HCT116 (cell line): ENCODE results near the gene FST. TPM values are rescaled to one million over a fixed set of nuclear protein-coding genes. Genes with fewer than 3 reads are reported as not detected.

Experiments used
- ATAC-seq: fragments of 200-7000 bp; cut with Tn5 transposase; 2 replicates; pipeline ENCODE4 v1.9.1; 2020; ENCODE audit warnings: mild to moderate bottlenecking, moderate library complexity
- BruUV-seq: library from RNA; stranded (reverse); fragments of 400-500 nt; replicated peaks from 2 replicates; lab custom pipeline; 2021; lab: Mats Ljungman, UMichigan
- CTCF ChIA-PET: fragments of 300-600 bp; sonication (Branson Sonifier 250); formaldehyde crosslinking; loops from one replicate; lab custom pipeline; 2021; ENCODE audit warnings: antibody characterized with exemption; lab: Charles Lee
- POLR2A ChIA-PET: fragments of 300-600, 350-600 bp; sonication (Branson Sonifier 250); formaldehyde crosslinking; loops from one replicate; lab custom pipeline; 2021; ENCODE audit warnings: antibody characterized with exemption; lab: Charles Lee
- RAD21 ChIA-PET, 2 experiments: fragments of 300-600 bp; sonication (Branson Sonifier 250); formaldehyde crosslinking; loops; one replicate each; lab custom pipeline; 2023; ENCODE audit warnings: low total read pairs in 2 of 2; ENCODE audit not compliant: uncharacterized antibody in 2 of 2, unreplicated experiment in 2 of 2, low non-redundant PET in 1 of 2; lab: Charles Lee
- DNase-seq: peaks from one replicate; pipeline ENCODE4 v3.0.0-alpha.2; 2010; ENCODE audit warnings: low read depth, low spot score
- H2AFZ ChIP-seq: fragments of 200-600 bp; shearing (Covaris generic), sonication (generic); 2 replicates; pipeline ENCODE4 v1.6.1; 2017; ENCODE audit warnings: low read depth, mixed run types, mixed read lengths, antibody characterized with exemption, low read length; ENCODE audit not compliant: poor library complexity, severe bottlenecking
- H3K27ac ChIP-seq: 2 replicates; pipeline ENCODE4 v1.5.1; 2012; ENCODE audit warnings: low read depth, low read length
- H3K27me3 ChIP-seq: fragments of 200-600 bp; sonication (generic); 2 replicates; pipeline ENCODE4 v1.6.1; 2016; ENCODE audit warnings: mixed run types, low read length, mixed read lengths; ENCODE audit not compliant: insufficient read depth
- H3K36me3 ChIP-seq, 2 experiments: fragments of 200-500 bp in 1 of 2; fragments of 200-600 bp in 1 of 2; sonication (Bioruptor generic) in 1 of 2; sonication (generic) in 1 of 2; 2 replicates each; pipeline versions ENCODE4 v1.5.1 to v1.6.1; 2014 to 2016; ENCODE audit warnings: low read length in 2 of 2, inconsistent platforms in 1 of 2, mixed read lengths in 1 of 2, mixed run types in 1 of 2; ENCODE audit not compliant: insufficient read depth in 2 of 2, control insufficient read depth in 1 of 2
- H3K4me1 ChIP-seq, 2 experiments: fragments of 200-600 bp in 1 of 2; sonication (generic) in 1 of 2; 2 replicates each; pipeline versions ENCODE4 v1.5.1 to v1.6.1; 2012 to 2017; ENCODE audit warnings: low read length in 2 of 2, inconsistent platforms in 1 of 2, mild to moderate bottlenecking in 1 of 2, mixed read lengths in 1 of 2, mixed run types in 1 of 2, moderate library complexity in 1 of 2; ENCODE audit not compliant: insufficient read depth in 2 of 2, control insufficient read depth in 1 of 2
- H3K4me2 ChIP-seq: fragments of 200-600 bp; sonication (generic); 2 replicates; pipeline ENCODE4 v1.6.1; 2017; ENCODE audit warnings: mixed run types, low read length, mixed read lengths
- H3K4me3 ChIP-seq, 2 experiments: fragments of 200-600 bp in 1 of 2; sonication (generic) in 1 of 2; replicated peaks in 1 of 2; 2 replicates each; pipeline ENCODE4 v1.5.1; 2011 to 2016; ENCODE audit warnings: low read length in 2 of 2, control low read depth in 1 of 2, low read depth in 1 of 2, mild to moderate bottlenecking in 1 of 2, mixed read lengths in 1 of 2, mixed run types in 1 of 2
- H3K79me2 ChIP-seq: fragments of 200-600 bp; sonication (generic); 2 replicates; pipeline ENCODE4 v1.6.1; 2017; ENCODE audit warnings: mild to moderate bottlenecking, mixed run types, low read length, moderate library complexity, mixed read lengths; ENCODE audit not compliant: insufficient read depth
- H3K9ac ChIP-seq: fragments of 200-600 bp; sonication (generic); 2 replicates; pipeline ENCODE4 v1.6.1; 2016; ENCODE audit warnings: low read length, mixed read lengths
- H3K9me2 ChIP-seq: fragments of 200-600 bp; sonication (generic), shearing (Covaris generic); 2 replicates; pipeline ENCODE4 v1.6.1; 2017; ENCODE audit warnings: mixed run types, mild to moderate bottlenecking, moderate library complexity; ENCODE audit not compliant: insufficient read depth
- H3K9me3 ChIP-seq, 2 experiments: fragments of 200-500 bp in 1 of 2; fragments of 200-600 bp in 1 of 2; sonication (Bioruptor generic) in 1 of 2; sonication (generic) in 1 of 2; 2 replicates each; pipeline ENCODE4 v1.6.1; 2014 to 2017; ENCODE audit warnings: low read length in 2 of 2, mixed read lengths in 2 of 2, inconsistent platforms in 1 of 2, low read depth in 1 of 2, mild to moderate bottlenecking in 1 of 2, mixed run types in 1 of 2, moderate library complexity in 1 of 2; ENCODE audit not compliant: control insufficient read depth in 1 of 2, insufficient read depth in 1 of 2
- H4K20me1 ChIP-seq: fragments of 200-600 bp; sonication (generic), shearing (Covaris generic); 2 replicates; pipeline ENCODE4 v1.6.1; 2017; ENCODE audit warnings: mixed run types, mild to moderate bottlenecking, moderate library complexity; ENCODE audit not compliant: insufficient read depth
- EGR1 ChIP-seq: IDR thresholded peaks from 2 replicates; pipeline ENCODE4 v1.6.1; 2012; ENCODE audit warnings: low read depth
- EZH2 ChIP-seq: fragments of 200-600 bp; sonication (generic); IDR thresholded peaks from 2 replicates; pipeline ENCODE4 v1.6.1; 2017; ENCODE audit warnings: antibody characterized with exemption, mixed run types
- JUND ChIP-seq: IDR thresholded peaks from 2 replicates; pipeline ENCODE4 v1.6.1; 2012
- RAD21 ChIP-seq: IDR thresholded peaks from 2 replicates; pipeline ENCODE4 v1.6.1; 2012; ENCODE audit warnings: low read depth, mild to moderate bottlenecking
- ZNF274 ChIP-seq: fragments of 200-500 bp; sonication (Bioruptor generic); IDR thresholded peaks from 2 replicates; pipeline ENCODE4 v1.6.1; 2014; ENCODE audit warnings: mild to moderate bottlenecking, low read depth, low read length, inconsistent platforms
- intact Hi-C: fragments of 100-400 bp; cut with micrococcal nuclease; formaldehyde crosslinking; loops from 2 replicates; pipeline ENCODE4 v1.10.0; 2022
- total RNA-seq: library from RNA; stranded (reverse); gene quantifications from one replicate; pipeline ENCODE4 v1.2.1, GENCODE V29; 2021; ENCODE audit not compliant: unreplicated experiment
- TF ChIP-seq, protein P1 (sequence below): IDR thresholded peaks from 2 replicates; pipeline ENCODE4 v1.6.1; 2012; ENCODE audit warnings: low read depth
- TF ChIP-seq, protein P2 (sequence below): IDR thresholded peaks from 2 replicates; pipeline ENCODE4 v1.6.1; 2011; ENCODE audit warnings: mild to moderate bottlenecking, low read length, moderate library complexity; ENCODE audit not compliant: insufficient replicate concordance; ENCODE audit errors: extremely low read depth

Gene FST
- total RNA-seq, 1 experiment from 2014 or later = 0.34 TPM

- TF ChIP-seq, protein P1, sequence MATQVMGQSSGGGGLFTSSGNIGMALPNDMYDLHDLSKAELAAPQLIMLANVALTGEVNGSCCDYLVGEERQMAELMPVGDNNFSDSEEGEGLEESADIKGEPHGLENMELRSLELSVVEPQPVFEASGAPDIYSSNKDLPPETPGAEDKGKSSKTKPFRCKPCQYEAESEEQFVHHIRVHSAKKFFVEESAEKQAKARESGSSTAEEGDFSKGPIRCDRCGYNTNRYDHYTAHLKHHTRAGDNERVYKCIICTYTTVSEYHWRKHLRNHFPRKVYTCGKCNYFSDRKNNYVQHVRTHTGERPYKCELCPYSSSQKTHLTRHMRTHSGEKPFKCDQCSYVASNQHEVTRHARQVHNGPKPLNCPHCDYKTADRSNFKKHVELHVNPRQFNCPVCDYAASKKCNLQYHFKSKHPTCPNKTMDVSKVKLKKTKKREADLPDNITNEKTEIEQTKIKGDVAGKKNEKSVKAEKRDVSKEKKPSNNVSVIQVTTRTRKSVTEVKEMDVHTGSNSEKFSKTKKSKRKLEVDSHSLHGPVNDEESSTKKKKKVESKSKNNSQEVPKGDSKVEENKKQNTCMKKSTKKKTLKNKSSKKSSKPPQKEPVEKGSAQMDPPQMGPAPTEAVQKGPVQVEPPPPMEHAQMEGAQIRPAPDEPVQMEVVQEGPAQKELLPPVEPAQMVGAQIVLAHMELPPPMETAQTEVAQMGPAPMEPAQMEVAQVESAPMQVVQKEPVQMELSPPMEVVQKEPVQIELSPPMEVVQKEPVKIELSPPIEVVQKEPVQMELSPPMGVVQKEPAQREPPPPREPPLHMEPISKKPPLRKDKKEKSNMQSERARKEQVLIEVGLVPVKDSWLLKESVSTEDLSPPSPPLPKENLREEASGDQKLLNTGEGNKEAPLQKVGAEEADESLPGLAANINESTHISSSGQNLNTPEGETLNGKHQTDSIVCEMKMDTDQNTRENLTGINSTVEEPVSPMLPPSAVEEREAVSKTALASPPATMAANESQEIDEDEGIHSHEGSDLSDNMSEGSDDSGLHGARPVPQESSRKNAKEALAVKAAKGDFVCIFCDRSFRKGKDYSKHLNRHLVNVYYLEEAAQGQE = no peak
- TF ChIP-seq EZH2 = no peak
- TF ChIP-seq RAD21 = no peak
- no peak for TF ChIP-seq ZNF274
- no peak for TF ChIP-seq EGR1
- TF ChIP-seq JUND = no peak
These were observed 26.6 kb downstream of the FST start (continued) for GRCh38 chr5:53507013-53507412.

- no peaks in the 10 kb centered on the region for H3K4me1 ChIP-seq
- POLR2A ChIA-PET = no interaction called here
- no peaks in the 10 kb centered on the region for H4K20me1 ChIP-seq
- ATAC-seq = no peak
- H3K4me2 ChIP-seq = no peak overlapping the region
- RAD21 ChIA-PET = no interaction called here
- no peak overlapping the region for H3K4me3 ChIP-seq
- H3K79me2 ChIP-seq = no peaks in the 10 kb centered on the region
- intact Hi-C loops = no loop called here
- H3K9ac ChIP-seq = no peak overlapping the region
- no peaks in the 10 kb centered on the region for H3K27me3 ChIP-seq
- CTCF ChIA-PET = no interaction called here
- no peaks in the 10 kb centered on the region for H3K9me2 ChIP-seq
- H2AFZ ChIP-seq = no peak overlapping the region
- TF ChIP-seq, protein P2, sequence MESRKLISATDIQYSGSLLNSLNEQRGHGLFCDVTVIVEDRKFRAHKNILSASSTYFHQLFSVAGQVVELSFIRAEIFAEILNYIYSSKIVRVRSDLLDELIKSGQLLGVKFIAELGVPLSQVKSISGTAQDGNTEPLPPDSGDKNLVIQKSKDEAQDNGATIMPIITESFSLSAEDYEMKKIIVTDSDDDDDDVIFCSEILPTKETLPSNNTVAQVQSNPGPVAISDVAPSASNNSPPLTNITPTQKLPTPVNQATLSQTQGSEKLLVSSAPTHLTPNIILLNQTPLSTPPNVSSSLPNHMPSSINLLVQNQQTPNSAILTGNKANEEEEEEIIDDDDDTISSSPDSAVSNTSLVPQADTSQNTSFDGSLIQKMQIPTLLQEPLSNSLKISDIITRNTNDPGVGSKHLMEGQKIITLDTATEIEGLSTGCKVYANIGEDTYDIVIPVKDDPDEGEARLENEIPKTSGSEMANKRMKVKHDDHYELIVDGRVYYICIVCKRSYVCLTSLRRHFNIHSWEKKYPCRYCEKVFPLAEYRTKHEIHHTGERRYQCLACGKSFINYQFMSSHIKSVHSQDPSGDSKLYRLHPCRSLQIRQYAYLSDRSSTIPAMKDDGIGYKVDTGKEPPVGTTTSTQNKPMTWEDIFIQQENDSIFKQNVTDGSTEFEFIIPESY = no peak
- 0 out of 4 replicates have a peak, but pooled peaks cover 0 to 5% of the 10 kb centered on the region in 2 experiments for H3K9me3 ChIP-seq
- no peak overlapping the region for H3K27ac ChIP-seq
- no TSS peak for BruUV-seq
- no peak for DNase-seq
- H3K36me3 ChIP-seq = no peaks in the 10 kb centered on the region
These were observed 27.7 kb downstream of the FST start for GRCh38 chr5:53508125-53508524.
